Large intestine (tissue), 3 donors: Measurements from ENCODE around the gene SUSD2. TPM values are rescaled to one million over a fixed set of nuclear protein-coding genes. Genes with fewer than 3 reads are reported as not detected.
A peak's percentile ranks its signal among the peaks of the same experiment; 100 is the strongest.

ENCODE experiments used
- DNase-seq, 2 donors: peaks; one replicate each; pipeline versions ENCODE4 v3.0.0 to v3.0.0-alpha.2; 2013
- H3K27ac ChIP-seq: one replicate; pipeline ENCODE4 v1.5.1; 2013; ENCODE audit warnings: low read length
- H3K27me3 ChIP-seq: 2 replicates; pipeline ENCODE4 v1.6.1; 2013; ENCODE audit warnings: low read length; ENCODE audit not compliant: control insufficient read depth, insufficient read depth
- H3K36me3 ChIP-seq: 2 replicates; pipeline ENCODE4 v1.6.1; 2013; ENCODE audit warnings: low read length; ENCODE audit not compliant: control insufficient read depth, insufficient read depth
- H3K4me1 ChIP-seq: one replicate; pipeline ENCODE4 v1.6.1; 2013; ENCODE audit warnings: low read length; ENCODE audit not compliant: control insufficient read depth, insufficient read depth
- H3K4me3 ChIP-seq: one replicate; pipeline ENCODE4 v1.5.1; 2013; ENCODE audit warnings: low read length
- H3K9me3 ChIP-seq: one replicate; pipeline ENCODE4 v1.6.1; 2013; ENCODE audit warnings: mild to moderate bottlenecking, low read depth, low read length, moderate library complexity; ENCODE audit not compliant: control insufficient read depth
- WGBS: methylation state at CpG from one replicate; pipeline ENCODE4 v1.1.5; 2013; ENCODE audit warnings: low lambda C conversion rate; ENCODE audit not compliant: insufficient coverage; 5-methylcytosine and 5-hydroxymethylcytosine counted together
- polyA plus RNA-seq: library from polyadenylated mRNA; unstranded; fragments of 120-200 nt; gene quantifications from one replicate; pipeline ENCODE4 v1.2.1, GENCODE V29; 2013

The SUSD2 gene
- polyA plus RNA-seq, 1 donor = 36.9 TPM

DNA sequence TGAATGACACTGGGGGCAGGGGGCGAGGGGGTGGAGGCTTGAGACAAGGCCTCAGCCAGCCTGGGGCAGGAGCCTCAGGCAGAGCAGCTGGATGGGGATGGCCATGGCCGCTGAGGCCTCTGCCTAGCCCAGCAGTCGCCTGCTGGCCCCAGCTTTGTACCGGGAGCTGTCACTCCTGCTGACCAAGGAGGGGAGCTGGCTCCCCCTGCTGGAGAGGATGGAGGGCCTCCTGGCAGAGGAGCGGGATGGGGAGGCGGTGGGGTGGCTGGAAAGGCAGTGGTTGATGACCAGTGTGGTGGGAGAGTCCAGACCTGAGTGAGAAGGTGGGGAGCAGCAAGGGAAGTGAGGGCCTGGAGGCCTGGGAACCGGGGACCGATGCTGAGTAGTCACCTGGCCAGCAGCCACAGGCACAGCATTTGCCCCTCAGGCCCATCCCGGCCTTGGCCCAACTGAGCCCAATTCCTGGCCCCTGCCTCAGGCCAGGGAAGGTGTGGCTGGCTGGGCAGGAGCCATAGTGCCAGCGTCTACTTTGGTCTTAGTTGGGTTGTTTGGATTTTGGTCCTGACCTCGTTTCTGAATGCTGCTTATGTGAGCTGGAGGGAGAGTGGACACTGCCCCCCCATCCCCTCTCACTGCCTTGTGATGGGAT lies 6.0 kb upstream of the SUSD2 start:
- no peaks in the 10 kb centered on the region for H3K9me3 ChIP-seq
- no CpG with 5 or more reads among the region's 11 CpGs for WGBS
- no peaks in the 10 kb centered on the region for H3K4me1 ChIP-seq
- no peaks in the 10 kb centered on the region for H3K27me3 ChIP-seq
- H3K36me3 ChIP-seq = peaks cover 81% of the 10 kb centered on the region
- no peak overlapping the region for H3K27ac ChIP-seq
- no peak overlapping the region for H3K4me3 ChIP-seq
- DNase-seq = peak in 1 of 2 donors; percentile 60

DNA sequence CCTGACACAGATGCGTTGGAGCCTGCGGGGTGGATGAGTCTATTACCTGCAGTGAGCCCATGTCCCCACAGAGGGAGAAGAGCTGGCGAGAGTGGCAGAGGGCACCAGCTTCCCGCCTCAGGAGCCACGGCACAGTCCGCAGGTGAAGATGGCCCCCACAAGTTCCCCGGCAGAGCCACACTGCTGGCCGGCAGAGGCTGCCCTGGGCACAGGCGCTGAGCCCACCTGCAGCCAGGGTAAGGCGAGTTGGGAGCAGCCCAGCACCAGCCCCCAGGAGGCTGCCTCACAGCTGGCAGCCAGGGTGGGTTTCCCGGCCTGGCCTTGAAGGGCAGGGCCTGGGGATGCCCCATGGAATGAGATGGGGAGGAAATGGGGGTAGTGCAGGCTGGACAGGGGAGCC lies 5.2 kb upstream of the SUSD2 start:
- no peaks in the 10 kb centered on the region for H3K9me3 ChIP-seq
- no peak overlapping the region for H3K4me3 ChIP-seq
- no peaks in the 10 kb centered on the region for H3K27me3 ChIP-seq
- no peak for DNase-seq
- H3K36me3 ChIP-seq = peaks cover 75% of the 10 kb centered on the region
- peak overlapping the region; percentile 23 for H3K27ac ChIP-seq
- H3K4me1 ChIP-seq = peaks cover 6% of the 10 kb centered on the region
- WGBS = no CpG with 5 or more reads among the region's 11 CpGs

DNA sequence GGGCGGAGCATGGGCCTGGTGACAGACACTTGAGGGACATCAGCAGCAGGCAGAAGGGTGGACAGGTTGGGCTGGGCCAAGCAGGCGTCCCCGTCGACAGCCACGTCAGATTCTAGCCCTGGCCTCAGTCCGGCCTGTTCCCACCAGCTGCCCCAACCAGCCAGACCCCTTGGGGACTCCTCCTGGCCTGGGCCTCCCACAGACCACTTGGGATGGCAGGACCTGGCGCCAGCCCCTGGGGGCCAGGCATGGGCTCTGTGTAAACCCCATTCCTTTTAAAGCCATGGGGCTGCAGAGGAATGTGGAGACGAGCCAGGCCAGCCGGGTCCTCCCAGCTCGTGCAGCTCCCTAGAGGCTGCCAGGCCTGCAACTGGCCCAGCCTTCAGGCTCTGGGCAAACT lies 4.7 kb upstream of the SUSD2 start:
- peaks cover 69% of the 10 kb centered on the region for H3K36me3 ChIP-seq
- no peak for DNase-seq

GRCh38 chr22:24177045-24177444 lies 4.2 kb upstream of the SUSD2 start:
- peaks cover 65% of the 10 kb centered on the region for H3K36me3 ChIP-seq
- no peaks in the 10 kb centered on the region for H3K9me3 ChIP-seq
- no CpG with 5 or more reads among the region's 5 CpGs for WGBS
- no peak overlapping the region for H3K27ac ChIP-seq
- no peak for DNase-seq
- peaks cover 13% of the 10 kb centered on the region for H3K4me1 ChIP-seq
- no peak overlapping the region for H3K4me3 ChIP-seq
- no peaks in the 10 kb centered on the region for H3K27me3 ChIP-seq

More for the DNA sequence above, 4.7 kb upstream of the SUSD2 start:
- Histone ChIP-seq H3K27ac (peak overlapping the region; percentile 23), H3K4me1 (peaks cover 10% of the 10 kb centered on the region), H3K4me3 (no peak overlapping the region), H3K9me3 (no peaks in the 10 kb centered on the region), H3K27me3 (no peaks in the 10 kb centered on the region)
- no CpG with 5 or more reads among the region's 10 CpGs for WGBS

DNA sequence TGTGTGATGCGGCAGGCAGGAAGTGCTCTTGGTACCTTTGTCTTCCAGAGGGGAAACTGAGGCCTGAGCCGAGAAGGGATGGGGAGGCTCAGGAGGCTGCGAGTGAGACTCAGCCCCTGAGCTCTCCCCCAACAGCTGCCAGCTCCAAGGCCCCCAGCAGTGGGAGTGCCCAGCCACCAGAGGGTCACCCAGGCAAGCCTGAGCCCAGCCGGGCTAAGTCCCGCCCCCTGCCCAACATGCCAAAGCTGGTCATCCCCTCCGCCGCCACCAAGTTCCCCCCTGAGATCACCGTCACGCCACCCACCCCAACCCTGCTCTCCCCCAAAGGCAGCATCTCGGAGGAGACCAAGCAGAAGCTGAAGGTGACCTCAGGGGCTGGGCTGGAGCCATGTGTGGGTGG lies 3.8 kb upstream of the SUSD2 start:
- WGBS = no CpG with 5 or more reads among the region's 10 CpGs
- no peak overlapping the region for H3K27ac ChIP-seq
- H3K27me3 ChIP-seq = no peaks in the 10 kb centered on the region
- peaks cover 61% of the 10 kb centered on the region for H3K36me3 ChIP-seq
- H3K4me1 ChIP-seq = peaks cover 17% of the 10 kb centered on the region
- no peak for DNase-seq
- H3K4me3 ChIP-seq = no peak overlapping the region
- H3K9me3 ChIP-seq = no peaks in the 10 kb centered on the region

DNA sequence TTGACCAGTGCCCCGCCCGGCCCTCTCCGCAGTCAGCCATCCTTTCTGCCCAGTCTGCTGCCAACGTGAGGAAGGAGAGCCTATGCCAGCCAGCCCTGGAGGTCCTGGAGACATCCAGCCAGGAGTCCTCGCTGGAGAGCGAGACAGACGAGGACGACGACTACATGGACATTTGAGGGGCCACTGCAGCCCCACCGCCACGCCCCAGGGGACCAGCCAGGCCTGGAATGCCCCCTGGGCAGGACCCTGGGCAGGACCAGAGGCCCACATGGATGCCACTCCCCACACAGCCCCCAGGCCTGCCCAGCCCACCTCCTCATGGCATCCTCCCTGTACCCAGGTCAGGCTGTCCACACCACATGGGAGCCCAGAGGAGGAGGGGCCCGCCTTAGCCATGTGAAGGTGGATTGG lies 3.3 kb upstream of the SUSD2 start:
- peaks cover 55% of the 10 kb centered on the region for H3K36me3 ChIP-seq
- H3K27me3 ChIP-seq = no peaks in the 10 kb centered on the region
- peaks cover 17% of the 10 kb centered on the region for H3K4me1 ChIP-seq
- no peak overlapping the region for H3K27ac ChIP-seq
- H3K4me3 ChIP-seq = no peak overlapping the region
- H3K9me3 ChIP-seq = no peaks in the 10 kb centered on the region
- no CpG with 5 or more reads among the region's 12 CpGs for WGBS
- DNase-seq = no peak

GRCh38 chr22:24178502-24179440 lies 2.5 kb upstream of the SUSD2 start:
- Histone ChIP-seq H3K36me3 (peaks cover 49% of the 10 kb centered on the region), H3K4me3 (no peak overlapping the region), H3K4me1 (peaks cover 17% of the 10 kb centered on the region), H3K9me3 (no peaks in the 10 kb centered on the region), H3K27ac (no peak overlapping the region), H3K27me3 (no peaks in the 10 kb centered on the region)
- no peak for DNase-seq
- no CpG with 5 or more reads among the region's 21 CpGs for WGBS

DNA sequence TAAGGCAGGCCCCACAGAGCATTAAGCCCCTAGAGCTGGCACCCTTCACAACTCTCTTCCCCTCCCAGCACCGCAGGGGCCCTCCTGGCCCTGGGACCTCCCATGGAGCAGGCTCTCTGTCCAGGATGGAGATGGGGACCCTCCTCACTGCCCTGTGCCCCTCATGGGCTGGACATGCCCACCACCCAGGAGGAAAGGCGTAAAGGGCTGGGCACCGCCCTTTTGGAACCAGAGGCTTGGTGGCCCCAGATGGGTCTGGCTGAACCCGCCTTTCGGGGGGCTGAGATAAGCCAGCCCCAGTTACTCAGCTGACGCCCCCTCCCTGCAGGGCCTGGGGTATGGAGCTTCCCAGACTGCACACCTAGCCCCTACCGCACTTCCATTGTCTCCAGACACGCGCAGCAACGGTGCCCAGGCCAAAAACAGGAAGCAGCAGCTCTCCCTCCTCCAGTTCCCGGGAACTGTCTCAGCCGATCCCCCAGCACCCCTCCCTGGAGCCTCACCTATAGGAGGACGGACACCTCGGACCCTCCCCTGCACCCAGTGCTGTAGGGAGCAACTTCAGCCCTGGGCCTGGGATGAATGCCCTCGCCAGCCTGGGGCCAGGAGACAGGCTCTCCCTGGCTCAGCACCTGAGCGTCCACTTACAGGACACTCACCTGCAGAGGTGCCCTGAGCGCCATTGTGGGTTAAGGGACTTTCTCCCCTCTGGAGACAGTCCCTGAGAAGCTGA lies 1.6 kb upstream of the SUSD2 start:
- H3K36me3 ChIP-seq = peaks cover 45% of the 10 kb centered on the region
- no peak overlapping the region for H3K4me3 ChIP-seq
- H3K27ac ChIP-seq = no peak overlapping the region
- DNase-seq = no peak
- H3K27me3 ChIP-seq = no peaks in the 10 kb centered on the region
- H3K9me3 ChIP-seq = no peaks in the 10 kb centered on the region
- WGBS = no CpG with 5 or more reads among the region's 17 CpGs
- peaks cover 17% of the 10 kb centered on the region for H3K4me1 ChIP-seq

DNA sequence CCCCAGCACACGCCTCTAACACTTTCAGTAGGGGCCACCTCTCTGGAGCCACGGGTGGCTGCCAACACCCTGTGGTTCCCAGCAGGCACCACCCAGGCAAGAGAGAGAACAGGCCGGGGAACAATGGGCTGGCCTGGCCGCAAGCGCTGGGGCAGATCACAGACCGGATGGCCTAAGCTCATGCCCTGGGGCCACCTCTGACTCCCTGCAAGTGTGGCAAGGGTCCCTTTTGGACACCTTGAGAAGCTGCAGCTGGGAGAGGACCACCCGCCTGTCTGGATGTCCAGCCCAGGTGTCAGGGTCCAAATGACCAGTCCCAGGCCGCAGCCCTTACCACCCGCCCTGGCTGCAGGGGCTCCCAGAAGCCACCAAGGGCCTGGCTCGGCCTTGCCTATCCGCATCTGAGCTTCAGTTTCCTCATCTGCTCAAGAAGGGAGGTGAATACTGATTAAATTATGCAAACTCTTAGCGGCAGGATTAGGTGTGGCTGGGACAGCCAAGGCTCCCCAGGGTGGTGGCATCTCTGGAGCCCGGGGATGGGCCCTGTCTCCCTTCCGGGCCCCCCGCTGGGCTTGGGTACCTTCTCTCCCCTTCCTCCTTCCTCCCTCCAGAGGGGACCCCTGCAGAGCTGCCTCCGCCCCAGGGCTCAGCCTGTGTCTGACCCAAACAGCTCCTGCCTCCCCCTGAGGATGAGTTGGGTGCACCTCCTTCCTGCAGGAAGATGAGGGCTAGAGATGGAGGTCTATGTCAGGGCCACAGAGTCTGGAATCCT lies 785 bp upstream of the SUSD2 start:
- no peaks in the 10 kb centered on the region for H3K9me3 ChIP-seq
- H3K36me3 ChIP-seq = peaks cover 36% of the 10 kb centered on the region
- peaks cover 17% of the 10 kb centered on the region for H3K4me1 ChIP-seq
- no peaks in the 10 kb centered on the region for H3K27me3 ChIP-seq
- H3K27ac ChIP-seq = peak overlapping the region; percentile 63
- no CpG with 5 or more reads among the region's 16 CpGs for WGBS
- DNase-seq = no peak
- H3K4me3 ChIP-seq = no peak overlapping the region
